Gastroesophageal sphincter (tissue), 3 donors: ENCODE data around the gene TMEM192.

ENCODE experiments used
- CTCF ChIP-seq, 4 experiments: fragments of 200-600 bp in 2 of 4; fragments of 450-650 bp in 2 of 4; sonication (generic) in 1 of 4; IDR thresholded peaks; one replicate each; pipeline ENCODE4 v1.5.1; 2017 to 2019; ENCODE audit warnings: antibody characterized with exemption in 4 of 4, mild to moderate bottlenecking in 2 of 4, moderate library complexity in 2 of 4
- POLR2A ChIP-seq, 2 donors: fragments of 450-650 bp; IDR thresholded peaks; one replicate each; pipeline ENCODE4 v1.6.1; 2017; ENCODE audit warnings: antibody characterized with exemption in 2 of 2, mild to moderate bottlenecking in 2 of 2, moderate library complexity in 1 of 2
- POLR2AphosphoS5 ChIP-seq: sonication (generic); formaldehyde crosslinking; IDR thresholded peaks from one replicate; pipeline ENCODE4 v1.6.1; 2017; ENCODE audit warnings: antibody characterized with exemption

- TF ChIP-seq CTCF (IDR thresholded peaks at IDR 0.05) (no peak), POLR2A (IDR thresholded peaks at IDR 0.05) (no peak), POLR2AphosphoS5 (no peak)
Observed at GRCh38 chr4:165137205-165137604, 24.5 kb upstream of the TMEM192 start.
